ENCODE results near the gene GLI3.

- no peak for TF ChIP-seq EZH2phosphoT487 (IDR thresholded peaks at IDR 0.05; ENCODE audit: low read length)
- no peak for TF ChIP-seq CTCF (IDR thresholded peaks at IDR 0.05; ENCODE audit: low read length)
These were observed 5.8 kb downstream of the GLI3 start for GRCh38 chr7:42231043-42231787.
